HG03039 (cell line): Measurements from ENCODE around the gene BCDIN3D.

Experiments
- ATAC-seq: cut with Tn5 transposase; IDR thresholded peaks from one replicate; pipeline ENCODE4 v1.9.1; 2021; ENCODE audit warnings: mild to moderate bottlenecking, moderate library complexity; ENCODE audit not compliant: unreplicated experiment

The BCDIN3D gene

DNA sequence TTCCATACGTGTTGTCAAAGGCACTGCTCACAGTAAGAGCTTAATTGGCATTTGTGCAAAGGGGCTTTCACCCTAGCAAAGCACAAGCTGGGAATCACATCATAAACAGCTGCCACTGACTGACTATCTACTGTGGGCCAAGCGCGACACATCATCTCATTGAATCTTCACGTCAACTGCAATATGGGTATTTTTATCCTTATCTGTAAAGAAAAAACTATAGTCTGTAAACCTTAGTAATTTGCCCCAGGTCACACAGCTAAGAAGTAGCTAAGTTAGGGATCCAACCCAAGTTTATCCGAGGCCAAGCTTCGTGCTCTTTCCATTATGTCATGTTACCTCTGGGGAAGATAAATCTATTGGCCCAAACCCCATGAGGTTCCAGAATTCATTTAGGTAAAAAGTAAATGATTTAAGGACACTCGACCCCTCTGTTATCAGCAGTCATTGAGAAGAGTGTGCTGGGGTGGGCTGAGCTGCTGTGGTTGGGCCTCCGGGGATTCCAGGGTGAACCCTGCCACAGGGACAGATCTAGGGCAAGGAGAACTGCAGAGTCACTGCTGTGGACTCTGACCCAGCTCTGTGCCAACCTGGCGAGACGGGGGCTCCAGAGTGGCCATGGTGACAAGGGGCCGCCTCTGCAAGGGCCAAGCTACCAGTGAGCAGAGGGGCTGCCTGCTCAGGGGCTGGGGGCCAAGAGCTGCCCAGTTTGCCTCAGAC is 42.3 kb downstream of the BCDIN3D start:
- ATAC-seq: no peak

DNA sequence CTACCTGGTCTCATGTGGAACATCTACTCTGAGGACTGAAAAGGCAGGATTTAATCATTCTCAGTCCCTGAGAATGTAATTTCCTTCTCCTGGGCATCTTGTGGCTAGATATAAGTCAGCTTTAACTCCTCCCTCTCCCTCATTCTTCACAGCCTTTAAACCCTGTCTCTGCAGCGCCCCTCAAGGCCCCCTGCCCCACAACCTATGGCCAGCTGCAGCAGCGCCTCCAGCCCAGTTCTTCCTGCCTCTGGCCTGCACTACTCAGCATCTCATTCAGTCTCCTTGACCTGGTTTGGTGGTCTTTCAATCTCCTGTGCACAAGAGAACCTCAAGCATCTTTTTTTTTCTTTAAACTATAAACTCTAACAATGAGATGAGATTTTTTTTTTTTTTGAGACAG is 44.0 kb downstream of the BCDIN3D start:
- ATAC-seq: no peak

DNA sequence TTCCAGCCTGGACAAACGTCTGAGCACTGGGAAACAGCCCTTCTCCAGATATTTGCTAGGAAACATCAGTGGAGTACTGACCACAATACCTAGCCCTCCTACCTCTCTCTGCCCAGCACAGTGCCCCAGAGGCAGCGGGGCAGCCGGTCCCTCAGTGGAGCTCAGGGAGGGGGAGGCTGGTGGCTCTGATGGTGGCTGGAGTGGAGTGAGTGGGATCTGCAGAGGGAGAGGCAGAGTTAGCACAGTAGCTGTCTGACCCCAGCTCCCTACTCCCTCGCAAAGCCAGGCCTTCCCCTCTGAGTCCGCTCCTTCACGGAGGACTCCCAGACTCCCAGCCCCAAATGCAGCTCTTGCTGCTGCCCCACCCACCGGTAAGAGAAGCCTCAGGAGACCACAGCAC is 44.7 kb downstream of the BCDIN3D start:
- ATAC-seq: no peak

DNA sequence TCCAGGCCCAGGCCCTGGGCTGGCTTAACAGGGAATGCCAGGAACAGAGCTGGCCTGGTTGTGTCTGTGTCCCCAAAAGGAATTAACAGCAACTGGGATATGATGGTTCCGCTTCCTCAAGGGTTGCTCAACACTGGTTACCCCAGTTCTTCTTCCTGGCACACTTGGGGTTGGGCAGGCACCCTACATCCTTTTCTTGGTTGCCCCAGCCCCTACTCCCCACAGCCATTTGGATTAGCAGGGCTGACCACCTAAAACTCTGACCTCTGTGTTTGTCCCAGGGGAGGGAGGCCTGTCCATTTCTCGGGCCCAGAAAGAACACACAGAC is 45.5 kb downstream of the BCDIN3D start:
- ATAC-seq: no peak

DNA sequence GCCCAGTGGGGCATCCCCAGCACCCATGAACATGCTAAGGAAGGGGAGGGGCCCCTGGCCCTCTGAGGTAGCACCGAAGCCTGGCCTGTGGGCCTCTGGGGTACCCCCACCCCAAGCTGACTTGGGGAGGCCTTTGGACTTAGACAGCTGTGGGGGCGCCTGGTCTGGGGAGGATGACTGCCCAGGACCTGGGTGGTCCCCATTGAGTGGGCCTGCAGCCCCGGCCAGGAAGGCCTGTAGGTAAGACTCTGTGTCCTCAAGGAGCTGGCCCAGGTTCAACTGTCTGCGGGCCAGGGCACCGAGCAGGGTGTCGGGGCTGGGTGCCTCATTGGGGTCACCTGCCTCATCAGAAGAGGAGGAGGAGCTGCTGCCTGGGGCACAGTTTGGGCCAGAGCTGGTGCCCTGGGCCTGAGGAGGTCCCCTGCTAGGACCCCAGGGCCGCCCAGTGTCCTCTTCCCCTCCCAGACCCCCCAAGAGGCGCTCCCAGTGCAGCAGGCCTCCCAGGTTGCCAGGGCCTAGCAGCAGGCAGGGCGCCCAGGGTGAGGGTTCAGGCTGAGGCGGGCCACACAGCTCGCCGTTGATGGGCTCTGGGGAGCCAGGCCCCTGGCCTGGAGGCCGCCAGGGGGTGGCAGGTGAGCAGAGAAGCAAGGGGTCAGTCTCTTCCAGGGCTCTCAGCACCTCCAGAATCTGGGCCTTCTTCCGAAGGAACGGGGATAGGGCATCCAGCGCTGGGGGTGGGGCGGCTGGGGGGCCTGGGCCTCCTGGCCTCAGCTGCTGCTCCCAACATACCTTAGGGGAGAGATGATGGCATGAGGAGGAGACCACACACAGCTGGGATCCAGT is 46.1 kb downstream of the BCDIN3D start:
- no peak for ATAC-seq

DNA sequence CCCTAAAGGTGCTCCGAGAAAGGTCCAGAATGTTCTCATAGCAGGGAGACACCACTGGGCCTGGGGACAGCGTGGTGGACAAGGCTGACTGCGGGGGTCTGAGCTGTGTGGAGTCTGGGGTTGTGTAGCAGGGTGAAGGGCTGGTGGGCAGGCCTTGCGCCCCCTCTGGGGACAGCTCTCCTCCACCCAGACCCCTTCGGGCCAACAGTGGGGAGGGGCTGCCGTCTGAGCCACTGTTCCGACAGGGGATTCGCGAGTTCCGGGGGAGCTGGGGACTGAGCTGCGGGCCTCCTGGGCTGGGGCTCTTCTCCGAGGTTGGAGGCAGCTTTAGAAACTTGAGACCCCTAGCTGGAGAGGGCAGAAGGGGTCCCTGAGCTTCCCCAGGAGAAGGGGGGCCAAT is 46.8 kb downstream of the BCDIN3D start:
- no peak for ATAC-seq

DNA sequence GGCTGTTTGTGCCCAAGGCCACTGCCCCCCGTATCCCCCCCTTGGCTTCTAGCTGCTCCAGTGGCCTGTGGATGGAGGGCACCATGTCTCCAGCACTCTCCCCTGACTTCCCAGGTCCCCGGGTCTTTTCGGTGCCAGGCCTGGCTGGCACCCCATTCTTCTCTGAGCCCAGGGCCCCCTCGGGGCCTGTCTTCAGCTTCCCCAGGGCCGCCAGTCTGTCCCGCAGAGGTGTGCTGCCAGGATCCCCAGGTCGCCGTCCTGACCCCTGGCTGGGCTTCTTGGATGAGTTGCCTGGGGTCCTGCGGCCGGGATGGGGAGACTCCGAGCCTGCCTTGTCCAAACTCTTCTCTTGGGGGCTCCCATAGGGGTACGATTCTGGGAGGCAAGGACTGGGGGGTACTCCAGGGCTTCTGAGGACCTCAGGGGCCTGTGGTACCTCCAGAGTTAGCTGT is 47.2 kb downstream of the BCDIN3D start:
- no peak for ATAC-seq

DNA sequence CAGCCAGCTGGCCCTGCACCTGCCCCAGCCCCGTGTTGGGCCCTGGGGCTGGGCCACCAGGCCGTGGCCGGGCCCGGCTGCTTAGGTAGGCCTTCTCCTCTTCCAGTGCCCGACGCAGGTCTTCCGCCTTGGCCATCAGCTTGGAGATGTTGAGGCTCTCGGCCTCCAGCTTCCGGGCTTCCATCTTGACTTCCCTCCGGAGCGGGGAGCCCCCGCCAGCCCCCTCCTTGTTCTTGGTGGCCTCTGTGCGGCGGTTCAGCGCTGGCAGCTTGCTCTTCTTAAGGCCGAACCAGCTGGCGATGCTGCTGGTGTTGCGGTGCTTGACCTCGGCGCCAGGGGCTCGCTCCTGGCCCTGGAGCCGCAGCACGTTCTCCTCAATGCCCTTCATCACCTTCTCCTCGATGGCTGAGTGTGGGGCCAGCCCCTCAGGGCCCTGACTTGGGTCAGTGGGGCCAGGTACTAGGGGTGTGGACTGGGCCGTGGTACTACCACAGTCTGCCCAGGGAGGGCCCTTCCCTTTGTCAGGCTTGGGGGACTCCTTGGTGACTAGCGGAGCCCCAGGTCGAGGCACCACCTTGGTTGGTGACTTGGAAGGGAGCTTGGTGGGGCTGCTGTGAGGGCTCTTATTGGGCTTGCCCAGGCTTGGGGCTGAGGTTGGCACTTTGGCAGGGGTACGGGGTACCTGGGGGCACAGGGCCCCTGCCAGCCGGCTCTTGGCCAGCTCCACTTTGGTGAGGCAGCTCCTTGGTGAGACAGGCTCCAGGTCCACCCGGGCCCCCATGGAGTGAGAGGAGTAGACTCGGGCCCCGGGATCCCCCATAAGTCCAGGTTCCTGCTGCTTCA is 47.9 kb downstream of the BCDIN3D start:
- ATAC-seq: no peak

DNA sequence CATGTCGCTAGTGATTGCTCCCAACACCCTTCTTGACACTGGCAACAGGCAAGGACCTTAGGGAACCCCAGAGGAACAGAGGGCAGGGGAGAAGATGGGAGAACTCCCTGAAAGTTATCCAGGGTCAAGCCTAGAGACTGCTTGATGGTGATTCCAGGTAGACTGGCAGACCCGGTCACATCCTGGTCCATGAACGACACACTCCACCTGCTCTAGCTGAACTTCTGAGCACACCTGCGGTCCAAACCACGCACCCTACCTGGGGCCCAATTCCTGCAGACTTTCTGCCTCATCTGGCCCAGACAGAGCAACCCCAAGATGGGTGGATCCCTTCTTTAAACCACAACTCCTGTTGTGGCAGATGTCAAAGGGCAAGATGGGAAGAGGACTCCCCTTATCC is 48.9 kb downstream of the BCDIN3D start:
- ATAC-seq: no peak

DNA sequence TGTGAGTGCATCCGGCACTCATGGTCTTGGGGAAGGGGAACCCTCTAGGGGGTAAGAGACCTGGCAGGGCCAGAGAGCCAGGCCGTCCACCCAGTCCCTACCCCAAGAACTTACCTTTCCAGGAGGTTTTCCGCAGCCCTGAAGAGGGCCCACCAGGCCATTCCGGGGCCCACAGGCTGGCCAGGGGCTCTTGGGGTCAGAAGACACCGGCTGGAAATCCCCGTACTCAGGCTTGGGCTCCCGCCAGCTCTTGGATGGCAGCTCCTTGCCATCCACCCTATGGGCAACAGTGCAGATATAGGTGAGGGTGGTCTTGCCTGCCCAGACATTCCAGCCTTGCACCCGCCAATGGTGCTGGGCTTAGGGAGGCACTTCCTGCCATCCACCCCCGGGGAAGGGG is 49.3 kb downstream of the BCDIN3D start:
- no peak for ATAC-seq

DNA sequence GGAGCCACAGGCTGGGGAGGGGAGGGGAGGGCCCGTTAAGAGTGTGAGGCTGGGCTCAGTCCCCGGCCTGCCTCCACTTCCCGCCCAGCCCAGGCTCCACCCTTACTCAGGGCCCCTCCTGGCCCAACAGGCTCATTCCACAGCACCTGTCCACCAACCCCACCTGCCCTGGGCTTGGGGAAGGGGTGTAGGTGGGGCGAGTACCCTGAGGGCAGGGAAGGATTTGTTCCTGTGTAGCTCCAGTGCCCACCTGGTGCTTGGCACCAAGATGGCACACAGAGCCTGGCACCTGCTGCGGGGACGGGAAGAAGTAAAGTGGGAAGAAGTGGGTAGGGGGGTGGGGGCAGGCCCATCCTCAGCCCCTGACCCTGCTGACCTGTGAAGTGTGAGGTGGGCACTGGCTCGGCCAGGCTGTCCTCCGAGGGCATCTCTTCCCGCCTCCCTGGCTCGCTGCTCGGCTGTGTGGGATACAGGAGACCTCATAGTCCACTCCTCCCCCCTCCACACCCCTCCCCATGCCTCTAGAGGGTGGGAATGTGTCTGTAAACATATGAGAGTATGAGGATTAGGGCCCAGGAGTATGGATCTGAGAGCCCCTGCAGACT is 49.8 kb downstream of the BCDIN3D start:
- no peak for ATAC-seq

DNA sequence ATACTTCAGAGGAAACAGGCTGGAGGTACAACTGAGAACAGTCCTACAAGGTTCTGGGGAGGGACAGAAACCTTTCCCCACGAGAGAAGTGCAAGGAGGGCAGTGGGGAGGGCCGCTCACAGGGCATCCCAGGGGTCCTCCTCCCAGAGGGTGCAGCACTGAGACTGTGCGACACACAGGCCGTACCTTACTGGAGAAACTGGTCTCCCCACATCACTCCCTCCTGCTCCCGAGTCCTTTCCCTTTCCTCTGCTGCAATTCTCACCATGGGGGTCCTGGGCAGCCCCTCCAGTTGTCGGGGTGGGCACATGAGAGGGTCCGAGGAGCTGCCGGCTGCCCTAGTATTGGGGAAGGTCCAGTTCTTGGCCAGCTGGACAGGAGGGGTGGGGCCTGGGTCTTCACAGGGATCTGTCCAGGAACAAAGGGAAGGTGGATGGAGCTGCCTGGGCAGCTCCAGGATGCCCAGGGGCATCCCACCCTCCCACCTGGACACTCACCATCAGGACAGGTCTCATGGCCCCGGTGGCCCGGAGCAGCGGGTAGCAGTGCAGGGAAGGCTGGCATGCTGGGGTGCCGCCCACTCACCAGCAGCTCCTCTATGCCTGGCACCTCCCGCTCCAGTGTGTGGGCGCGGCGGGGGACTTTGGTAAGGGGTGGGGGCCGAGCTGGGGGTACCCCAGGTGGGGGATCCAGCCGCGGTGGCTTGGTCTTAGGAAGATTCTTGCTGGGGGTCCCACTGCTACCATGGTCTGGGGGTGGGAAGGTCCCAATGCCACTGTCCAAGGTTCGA is 50.5 kb downstream of the BCDIN3D start:
- no peak for ATAC-seq

DNA sequence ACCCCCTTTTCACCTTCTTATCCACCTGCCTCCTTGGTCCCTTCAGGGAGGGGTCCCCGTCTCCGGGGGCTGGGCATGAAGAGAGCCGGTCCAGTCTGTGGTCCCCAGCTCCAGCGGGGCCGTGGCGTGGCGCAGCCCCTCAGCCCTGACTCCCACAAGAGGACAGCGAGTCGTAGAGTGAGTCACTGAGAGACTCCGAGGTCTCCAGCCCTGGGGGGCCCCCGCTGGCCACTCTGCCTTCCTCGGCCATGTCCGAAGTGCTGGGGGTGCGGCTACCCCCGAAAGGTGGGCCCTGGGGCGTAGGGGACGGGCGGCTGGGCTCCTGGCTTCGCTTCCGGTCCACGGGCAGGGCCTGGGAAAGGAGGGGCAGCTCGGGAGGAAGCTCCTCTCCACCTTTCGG is 51.2 kb downstream of the BCDIN3D start:
- ATAC-seq: no peak

DNA sequence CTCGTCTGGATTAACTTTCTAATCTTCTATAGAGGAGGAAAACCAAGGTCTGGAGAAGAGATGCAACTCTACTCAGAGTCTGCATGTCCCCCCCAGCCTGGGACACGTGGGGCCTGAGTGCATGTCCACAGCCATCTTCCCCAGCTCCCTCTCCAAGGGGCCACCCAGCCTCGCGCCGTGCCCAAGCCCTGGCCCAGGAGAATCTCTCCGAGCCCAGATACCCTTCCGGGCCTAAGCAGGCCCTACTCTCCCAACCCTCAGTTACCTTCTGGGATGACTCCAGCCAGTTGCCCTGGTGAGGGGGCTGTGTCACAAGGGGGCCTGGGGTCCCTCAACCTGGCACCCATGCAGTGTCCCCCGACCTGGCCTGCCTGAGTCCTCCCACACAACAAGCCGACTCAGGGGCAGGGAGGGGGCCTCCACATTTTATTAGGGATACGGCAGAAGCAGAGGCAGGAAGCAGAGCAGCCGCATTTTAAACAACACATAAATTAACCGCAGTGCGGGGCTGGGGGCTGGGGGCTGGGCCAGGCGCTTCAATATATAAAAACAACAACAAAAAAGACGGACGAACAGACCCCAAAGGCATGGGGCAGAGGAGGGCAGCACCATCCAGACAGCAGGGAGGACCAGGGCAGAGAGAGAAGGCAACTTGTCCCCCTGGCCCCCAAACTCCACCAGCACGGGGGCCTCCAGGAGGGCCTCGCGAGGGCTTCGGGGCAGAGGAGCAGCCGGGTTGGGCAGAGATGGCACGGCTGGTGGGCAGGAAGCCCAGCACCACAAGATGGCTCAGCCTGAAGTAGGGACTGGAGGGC is 52.0 kb downstream of the BCDIN3D start:
- ATAC-seq: no peak

DNA sequence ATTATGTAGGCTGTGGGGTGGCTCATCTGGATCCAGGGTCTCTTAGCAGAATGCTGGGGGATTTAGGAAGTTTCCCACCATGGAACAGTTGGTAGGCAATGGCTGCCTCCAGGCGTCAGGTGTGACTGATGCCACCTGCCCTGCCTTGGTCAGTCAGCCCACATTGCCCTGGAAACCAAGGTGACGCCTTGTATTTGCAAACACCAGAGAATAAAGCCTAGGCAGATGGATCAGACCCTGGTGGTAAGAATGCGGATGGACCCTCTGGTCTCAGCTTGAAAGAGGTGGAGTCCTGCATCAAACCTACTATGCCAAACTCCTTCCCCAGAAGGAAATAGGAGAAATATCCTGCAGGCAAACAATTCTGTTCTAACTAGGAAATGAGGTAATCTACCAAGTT is 52.9 kb downstream of the BCDIN3D start:
- no peak for ATAC-seq

DNA sequence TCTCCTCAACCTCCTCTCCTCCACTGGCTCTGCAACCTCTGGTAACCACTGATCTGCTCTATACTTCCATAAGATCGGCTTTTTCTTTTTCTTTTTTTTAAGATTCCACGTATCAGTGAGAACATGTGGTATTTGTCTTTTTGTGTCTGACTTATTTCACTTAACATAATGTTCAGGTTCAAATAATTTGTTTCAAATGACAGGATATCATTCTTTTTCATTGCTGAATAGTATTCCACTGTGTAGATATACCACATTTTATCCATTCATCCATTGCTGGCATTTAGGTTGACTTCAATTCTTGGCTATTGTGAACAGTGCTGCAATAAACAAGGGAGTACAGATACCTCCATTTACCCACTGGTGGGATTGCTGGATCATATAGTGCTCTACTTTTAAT is 55.2 kb downstream of the BCDIN3D start:
- no peak for ATAC-seq
